ENCODE measurements around the gene CBR3. TPM values are rescaled to one million over a fixed set of nuclear protein-coding genes. Genes with fewer than 3 reads are reported as not detected.
A peak's percentile ranks its signal among the peaks of the same experiment; 100 is the strongest.

The CBR3 gene
- total RNA-seq, 1 experiment from 2014 or later: not detected

GRCh38 chr21:36171741-36172331 lies 37.0 kb downstream of the CBR3 start:
- CTCF ChIA-PET: no interaction called here

GRCh38 chr21:36174780-36175179 lies 39.9 kb downstream of the CBR3 start:
- intact Hi-C loops (cut with micrococcal nuclease; ENCODE audit: unreplicated experiment): no loop called here
- no peaks in the 10 kb centered on the region for H3K36me3 ChIP-seq (ENCODE audit: control insufficient read depth, insufficient read depth, low read length)
- Mint-ChIP-seq H3K4me1 (ENCODE audit: low read depth, unreplicated experiment) (no peaks in the 10 kb centered on the region), H3K27me3 (ENCODE audit: insufficient read depth, unreplicated experiment) (no peaks in the 10 kb centered on the region), H3K27ac (ENCODE audit: unreplicated experiment) (no peak overlapping the region), H3K36me3 (ENCODE audit: insufficient read depth, unreplicated experiment) (peaks cover 9% of the 10 kb centered on the region), H3K9me3 (ENCODE audit: unreplicated experiment) (no peaks in the 10 kb centered on the region), H3K4me3 (ENCODE audit: unreplicated experiment) (no peak overlapping the region)
- H3K27me3 ChIP-seq (replicated peaks; ENCODE audit: control insufficient read depth, insufficient read depth, low read length): no peaks in the 10 kb centered on the region
- H3K4me3 ChIP-seq (ENCODE audit: low read depth, low read length): no peak overlapping the region
- no peaks in the 10 kb centered on the region for H3K4me1 ChIP-seq
- TF ChIP-seq CTCF (IDR thresholded peaks at IDR 0.05; ENCODE audit: insufficient read depth in 1 of 2, low read depth in 1 of 2, low read length in 1 of 2, severe bottlenecking in 1 of 2, unreplicated experiment in 1 of 2): no peak
- ChIA-PET POLR2A (no interaction called here), CTCF (no interaction called here)
- no peak for DNase-seq
- H3K9me3 ChIP-seq: no peaks in the 10 kb centered on the region
- BruUV-seq (replicated peaks): no TSS peak

More at GRCh38 chr21:36171741-36172331, 37.0 kb downstream of the CBR3 start:
- Histone ChIP-seq H3K9me3 (no peaks in the 10 kb centered on the region), H3K4me1 (peaks cover 7% of the 10 kb centered on the region; the same call in 1 of the 2 replicates), H3K36me3 (ENCODE audit: control insufficient read depth, insufficient read depth, low read length) (no peaks in the 10 kb centered on the region; the same call in 1 of the 2 replicates), H3K27me3 (replicated peaks; ENCODE audit: control insufficient read depth, insufficient read depth, low read length) (no peaks in the 10 kb centered on the region), H3K4me3 (ENCODE audit: low read depth, low read length) (no peak overlapping the region)
- Mint-ChIP-seq H3K4me1 (ENCODE audit: low read depth, unreplicated experiment) (peaks cover under 1% of the 10 kb centered on the region), H3K9me3 (ENCODE audit: unreplicated experiment) (no peaks in the 10 kb centered on the region), H3K27ac (ENCODE audit: unreplicated experiment) (peak overlapping the region; percentile 4), H3K36me3 (ENCODE audit: insufficient read depth, unreplicated experiment) (peaks cover 26% of the 10 kb centered on the region), H3K27me3 (ENCODE audit: insufficient read depth, unreplicated experiment) (no peaks in the 10 kb centered on the region), H3K4me3 (ENCODE audit: unreplicated experiment) (no peak overlapping the region)
- DNase-seq: no peak
- POLR2A ChIA-PET: no interaction called here
- intact Hi-C loops (cut with micrococcal nuclease; ENCODE audit: unreplicated experiment): no loop called here
- no TSS peak for BruUV-seq (replicated peaks)
- TF ChIP-seq CTCF (IDR thresholded peaks at IDR 0.05; ENCODE audit: insufficient read depth in 1 of 2, low read depth in 1 of 2, low read length in 1 of 2, severe bottlenecking in 1 of 2, unreplicated experiment in 1 of 2): no peak

GRCh38 chr21:36175771-36176565 lies 41.1 kb downstream of the CBR3 start:
- no peak for DNase-seq
- Mint-ChIP-seq H3K9me3 (ENCODE audit: unreplicated experiment) (no peaks in the 10 kb centered on the region), H3K27me3 (ENCODE audit: insufficient read depth, unreplicated experiment) (no peaks in the 10 kb centered on the region), H3K4me3 (ENCODE audit: unreplicated experiment) (no peak overlapping the region), H3K27ac (ENCODE audit: unreplicated experiment) (no peak overlapping the region), H3K36me3 (ENCODE audit: insufficient read depth, unreplicated experiment) (peaks cover 6% of the 10 kb centered on the region), H3K4me1 (ENCODE audit: low read depth, unreplicated experiment) (no peaks in the 10 kb centered on the region)
- POLR2A ChIA-PET: interaction anchor here (0.5 kb wide), 1 partner anchor 144 kb away, joined by 3 read pairs; no protein-coding TSS in a partner anchor
- Histone ChIP-seq H3K9me3 (no peaks in the 10 kb centered on the region), H3K36me3 (ENCODE audit: control insufficient read depth, insufficient read depth, low read length) (no peaks in the 10 kb centered on the region), H3K4me1 (no peaks in the 10 kb centered on the region), H3K27me3 (replicated peaks; ENCODE audit: control insufficient read depth, insufficient read depth, low read length) (no peaks in the 10 kb centered on the region), H3K4me3 (ENCODE audit: low read depth, low read length) (no peak overlapping the region)
- intact Hi-C loops (cut with micrococcal nuclease; ENCODE audit: unreplicated experiment): no loop called here
- no peak for TF ChIP-seq CTCF (IDR thresholded peaks at IDR 0.05; ENCODE audit: insufficient read depth in 1 of 2, low read depth in 1 of 2, low read length in 1 of 2, severe bottlenecking in 1 of 2, unreplicated experiment in 1 of 2)
- BruUV-seq (replicated peaks): no TSS peak
- CTCF ChIA-PET: interaction anchor here (1.1 to 1.3 kb wide), 2 partner anchors 12 to 34 kb away, joined by 3 to 4 read pairs; no protein-coding TSS in a partner anchor
